H1 (cell line): ENCODE measurements around the gene TWF2. TPM values are rescaled to one million over a fixed set of nuclear protein-coding genes. Genes with fewer than 3 reads are reported as not detected.

ENCODE experiments used
- CTCF ChIA-PET: fragments of 300-600 bp; sonication (Branson Sonifier 250); formaldehyde crosslinking; loops from one replicate; lab custom pipeline; 2021; ENCODE audit not compliant: partially characterized antibody; lab: Charles Lee
- POLR2A ChIA-PET: fragments of 300-600 bp; sonication (Branson Sonifier 250); formaldehyde crosslinking; loops from one replicate; lab custom pipeline; 2021; ENCODE audit warnings: inconsistent platforms; ENCODE audit not compliant: partially characterized antibody; lab: Charles Lee
- DNase-seq, 2 experiments: peaks; one replicate each; pipeline versions ENCODE4 v3.0.0 to v3.0.0-alpha.2; 2010 to 2022; ENCODE audit warnings: low spot score in 2 of 2, low read depth in 1 of 2, mixed read lengths in 1 of 2
- FAIRE-seq: peaks from 2 replicates; lab custom pipeline; 2011; peaks lifted over from hg19 to GRCh38; lab: Jason Lieb, UNC
- H2AFZ ChIP-seq: 2 replicates; pipeline ENCODE4 v1.8.1; 2012; ENCODE audit warnings: low read length, inconsistent platforms
- H2AK5ac ChIP-seq: 2 replicates; pipeline ENCODE4 v1.6.1; 2013; ENCODE audit warnings: low read depth, low read length
- H2BK120ac ChIP-seq: replicated peaks from 2 replicates; pipeline ENCODE3; 2013; ENCODE audit warnings: low read depth, low read length, inconsistent platforms
- H2BK12ac ChIP-seq: 2 replicates; pipeline ENCODE4 v1.6.1; 2013; ENCODE audit warnings: low read depth, low read length
- H2BK15ac ChIP-seq: 2 replicates; pipeline ENCODE4 v1.6.1; 2013; ENCODE audit warnings: low read length
- H2BK20ac ChIP-seq: 2 replicates; pipeline ENCODE4 v1.6.1; 2013; ENCODE audit warnings: low read length
- H2BK5ac ChIP-seq: 2 replicates; pipeline ENCODE4 v1.6.1; 2013; ENCODE audit warnings: low read depth, low read length
- H3K14ac ChIP-seq: 2 replicates; pipeline ENCODE4 v1.6.1; 2013; ENCODE audit warnings: inconsistent platforms; ENCODE audit not compliant: insufficient read length
- H3K18ac ChIP-seq: 2 replicates; pipeline ENCODE4 v1.6.1; 2013; ENCODE audit warnings: low read length; ENCODE audit errors: extremely low read depth
- H3K23ac ChIP-seq: 2 replicates; pipeline ENCODE4 v1.6.1; 2013; ENCODE audit warnings: inconsistent platforms; ENCODE audit not compliant: insufficient read length
- H3K23me2 ChIP-seq: 2 replicates; pipeline ENCODE4 v1.6.1; 2013; ENCODE audit warnings: low read depth, low read length
- H3K27ac ChIP-seq: 2 replicates; pipeline ENCODE4 v1.6.1; 2011; ENCODE audit warnings: low read depth, low read length, inconsistent platforms
- H3K27me3 ChIP-seq, 4 experiments: replicated peaks in 1 of 4; 1 replicate in 1 of 4; 2 replicates in 3 of 4; pipeline versions ENCODE4 v1.6.1 to v1.8.1; 2011 to 2013; ENCODE audit warnings: low read length in 3 of 4, mild to moderate bottlenecking in 3 of 4, inconsistent platforms in 2 of 4, mixed read lengths in 2 of 4, moderate library complexity in 1 of 4; ENCODE audit not compliant: control insufficient read depth in 3 of 4, insufficient read depth in 3 of 4; ENCODE audit errors: extremely low read depth in 1 of 4
- H3K36me3 ChIP-seq, 4 experiments: 2 replicates each; pipeline versions ENCODE4 v1.6.1 to v1.8.1; 2011 to 2013; ENCODE audit warnings: mild to moderate bottlenecking in 4 of 4, low read length in 3 of 4, moderate library complexity in 2 of 4, control low read depth in 1 of 4, inconsistent platforms in 1 of 4; ENCODE audit not compliant: insufficient read depth in 4 of 4, control insufficient read depth in 2 of 4
- H3K4ac ChIP-seq: replicated peaks from 2 replicates; pipeline ENCODE3; 2013; ENCODE audit warnings: low read length, low read depth, mixed read lengths, inconsistent platforms; ENCODE audit not compliant: insufficient read length
- H3K4me1 ChIP-seq, 4 experiments: replicated peaks in 1 of 4; 1 replicate in 1 of 4; 2 replicates in 3 of 4; pipeline versions ENCODE4 v1.6.1 to v1.8.1; 2011 to 2013; ENCODE audit warnings: low read length in 3 of 4, inconsistent platforms in 2 of 4, mixed read lengths in 1 of 4; ENCODE audit not compliant: insufficient read depth in 4 of 4, control insufficient read depth in 3 of 4
- H3K4me2 ChIP-seq, 2 experiments: 2 replicates each; pipeline versions ENCODE4 v1.6.1 to v1.8.1; 2011 to 2013; ENCODE audit warnings: low read depth in 2 of 2, low read length in 2 of 2, control low read depth in 1 of 2, inconsistent platforms in 1 of 2, mild to moderate bottlenecking in 1 of 2; ENCODE audit not compliant: insufficient read depth in 1 of 2
- H3K4me3 ChIP-seq, 4 experiments: fragments of 200-600, 300-600 bp in 1 of 4; sonication (generic), shearing (Covaris generic), sonication (Bioruptor Twin) in 1 of 4; 2 replicates each; pipeline versions ENCODE4 v1.5.1 to v1.8.1; 2011 to 2016; ENCODE audit warnings: low read length in 4 of 4, low read depth in 3 of 4, control low read depth in 2 of 4, inconsistent platforms in 2 of 4, mild to moderate bottlenecking in 2 of 4, mixed read lengths in 1 of 4, moderate library complexity in 1 of 4; ENCODE audit not compliant: insufficient read depth in 2 of 4; ENCODE audit errors: extremely low read depth in 1 of 4
- H3K56ac ChIP-seq: replicated peaks from 2 replicates; pipeline ENCODE3; 2013; ENCODE audit warnings: low read depth, mild to moderate bottlenecking, mixed read lengths, low read length, inconsistent platforms; ENCODE audit not compliant: insufficient read length
- H3K79me1 ChIP-seq: 2 replicates; pipeline ENCODE4 v1.6.1; 2013; ENCODE audit warnings: low read depth, low read length, control low read depth
- H3K79me2 ChIP-seq, 2 experiments: 2 replicates each; pipeline versions ENCODE4 v1.6.1 to v1.8.1; 2012 to 2013; ENCODE audit warnings: low read length in 2 of 2, mild to moderate bottlenecking in 2 of 2, inconsistent platforms in 1 of 2; ENCODE audit not compliant: insufficient read depth in 2 of 2, control insufficient read depth in 1 of 2
- H3K9ac ChIP-seq, 4 experiments: replicated peaks in 1 of 4; 1 replicate in 1 of 4; 2 replicates in 3 of 4; pipeline versions ENCODE4 v1.6.1 to v1.8.1; 2011 to 2013; ENCODE audit warnings: low read depth in 3 of 4, low read length in 3 of 4, control low read depth in 2 of 4, mild to moderate bottlenecking in 2 of 4, moderate library complexity in 2 of 4, inconsistent platforms in 1 of 4; ENCODE audit errors: extremely low read depth in 1 of 4
- H3K9me3 ChIP-seq, 2 experiments: 2 replicates each; pipeline versions ENCODE4 v1.6.1 to v1.8.1; 2012 to 2013; ENCODE audit warnings: mild to moderate bottlenecking in 2 of 2, moderate library complexity in 2 of 2, control low read depth in 1 of 2, inconsistent platforms in 1 of 2, low read depth in 1 of 2, low read length in 1 of 2, mixed read lengths in 1 of 2; ENCODE audit not compliant: insufficient read depth in 2 of 2
- H4K20me1 ChIP-seq, 2 experiments: replicated peaks in 1 of 2; 2 replicates each; pipeline versions ENCODE3 to v1.8.1; 2011 to 2013; ENCODE audit warnings: inconsistent platforms in 2 of 2, low read length in 2 of 2, mild to moderate bottlenecking in 1 of 2; ENCODE audit not compliant: insufficient read depth in 2 of 2, control insufficient read depth in 1 of 2
- H4K5ac ChIP-seq: 2 replicates; pipeline ENCODE4 v1.6.1; 2013; ENCODE audit warnings: low read length, low read depth, mixed read lengths, inconsistent platforms; ENCODE audit not compliant: insufficient read length
- H4K8ac ChIP-seq: 2 replicates; pipeline ENCODE4 v1.8.0; 2013; ENCODE audit warnings: mild to moderate bottlenecking, moderate library complexity, low read length, inconsistent platforms; ENCODE audit not compliant: insufficient read depth; ENCODE audit errors: extremely low read depth
- H4K91ac ChIP-seq: replicated peaks from 2 replicates; pipeline ENCODE3; 2013; ENCODE audit warnings: low read length, mixed read lengths, inconsistent platforms; ENCODE audit not compliant: insufficient read length
- BACH1 ChIP-seq: IDR thresholded peaks from 2 replicates; pipeline ENCODE4 v1.6.1; 2012; ENCODE audit warnings: low read length, improper control_type of control experiment
- CBX8 ChIP-seq: fragments of 300-800, 300-1000 bp; sonication (generic); IDR thresholded peaks from 2 replicates; pipeline ENCODE4 v1.7.1; 2016; ENCODE audit warnings: low read depth, low read length, borderline replicate concordance
- CTCF ChIP-seq, 3 experiments: IDR thresholded peaks; 1 replicate in 2 of 3; 2 replicates in 1 of 3; pipeline versions ENCODE4 v1.5.1 to v1.6.1; 2011; ENCODE audit warnings: low read length in 3 of 3, mild to moderate bottlenecking in 3 of 3, inconsistent platforms in 2 of 3, low read depth in 1 of 3, moderate library complexity in 1 of 3; ENCODE audit not compliant: insufficient read depth in 1 of 3; ENCODE audit errors: control extremely low read depth in 1 of 3
- FOSL1 ChIP-seq: IDR thresholded peaks from 2 replicates; pipeline ENCODE4 v1.6.1; 2011; ENCODE audit warnings: mild to moderate bottlenecking, low read depth, low read length, moderate library complexity; ENCODE audit not compliant: insufficient read depth
- GTF2F1 ChIP-seq: IDR thresholded peaks from 2 replicates; pipeline ENCODE4 v1.6.1; 2012; ENCODE audit warnings: low read depth, low read length, improper control_type of control experiment, borderline replicate concordance
- SIN3A ChIP-seq, 2 experiments: IDR thresholded peaks in 1 of 2; conservative IDR thresholded peaks in 1 of 2; 2 replicates each; pipeline ENCODE4 v1.6.1; 2011 to 2012; ENCODE audit warnings: low read length in 2 of 2, improper control_type of control experiment in 1 of 2, low read depth in 1 of 2, mild to moderate bottlenecking in 1 of 2
- SUZ12 ChIP-seq: fragments of 200-600 bp; sonication (generic); IDR thresholded peaks from 2 replicates; pipeline ENCODE4 v1.6.1; 2012; ENCODE audit warnings: mild to moderate bottlenecking, inconsistent platforms, low read length, moderate library complexity, mixed read lengths
- ZNF274 ChIP-seq: IDR thresholded peaks from 2 replicates; pipeline ENCODE4 v1.7.0; 2012; ENCODE audit warnings: low read length, borderline replicate concordance; ENCODE audit errors: extremely low read depth
- WGBS, 2 experiments: shearing (Covaris generic) in 1 of 2; methylation state at CpG; one replicate each; pipeline versions ENCODE4 v1.1.6 to v1.1.7; 2013 to 2015; ENCODE audit warnings: low lambda C conversion rate in 2 of 2, mixed read lengths in 2 of 2, inconsistent platforms in 1 of 2, low coverage in 1 of 2, missing lambda C conversion rate in 1 of 2; ENCODE audit not compliant: insufficient replicate concordance in 2 of 2, insufficient coverage in 1 of 2, insufficient read length in 1 of 2; ENCODE audit errors: extremely low coverage in 1 of 2, missing lambda C conversion rate in 1 of 2; 5-methylcytosine and 5-hydroxymethylcytosine counted together
- polyA plus RNA-seq, 7 experiments: library from polyadenylated mRNA; depleted of rRNA in 3 of 7; stranded (reverse) in 5 of 7; unstranded in 2 of 7; fragments of >200 nt in 5 of 7; fragments of 200-250 nt in 2 of 7; gene quantifications; 1 replicate in 5 of 7; 2 replicates in 1 of 7; 4 replicates in 1 of 7; pipeline versions ENCODE4 v1.2.1 to v1.2.3, GENCODE V29; 2011 to 2013; ENCODE audit warnings: missing spikeins in 2 of 7, mixed read lengths in 2 of 7
- total RNA-seq: library from RNA; stranded (reverse); fragmentation: NEBNext Ultra II Directional; extraction: Animal tissue kit (Norgen Biotek cat#: 25700); gene quantifications from 2 replicates; pipeline ENCODE4 v1.2.1, GENCODE V29; 2021

Gene TWF2
- total and polyA plus RNA-seq, 2 of the 8 experiments (the other 6 are each of a cell fraction or from before 2014, with no cell fraction given) = 65.2 to 90.4 TPM

GRCh38 chr3:52250122-52250521 lies 11.2 kb upstream of the TWF2 start:
- Histone ChIP-seq H3K36me3 (peaks cover 2 to 39% (median 10%) of the 10 kb centered on the region in 4 experiments; a peak in 5 of 8 replicates), H4K8ac (no peak overlapping the region), H3K27ac (no peak overlapping the region), H2AK5ac (no peak overlapping the region), H2BK12ac (no peak overlapping the region), H3K23ac (no peak overlapping the region), H4K20me1 (peaks cover 5 to 22% of the 10 kb centered on the region in 2 experiments), H2BK120ac (no peak overlapping the region), H3K56ac (no peak overlapping the region), H4K5ac (no peak overlapping the region), H4K91ac (no peak overlapping the region), H3K79me1 (no peaks in the 10 kb centered on the region), H3K27me3 (peaks cover 4 to 20% (median 13%) of the 10 kb centered on the region in 4 experiments; a peak in 6 of 7 replicates), H3K14ac (no peak overlapping the region), H3K4me1 (peaks cover 0 to 10% (median 7%) of the 10 kb centered on the region in 4 experiments; a peak in 6 of 7 replicates), H3K4ac (no peak overlapping the region), H2BK15ac (no peak overlapping the region), H2BK20ac (no peak overlapping the region), H3K9me3 (no peaks in the 10 kb centered on the region), H3K9ac (no peak overlapping the region), H2AFZ (no peak overlapping the region), H3K18ac (no peak overlapping the region), H2BK5ac (no peak overlapping the region), H3K4me2 (no peak overlapping the region), H3K23me2 (peaks cover 10% of the 10 kb centered on the region), H3K79me2 (no peaks in the 10 kb centered on the region), H3K4me3 (no peak overlapping the region)
- CTCF ChIA-PET = interaction anchor here (1.0 to 17.7 kb wide), 7 partner anchors 10 to 139 kb away, joined by 3 to 126 read pairs (median 14); no protein-coding TSS in a partner anchor
- 83% methylated on average over 1 of the region's 1 CpG; no CpG with 5 or more reads in 1 of the 2 experiments for WGBS, 2 experiments
- FAIRE-seq (no peak), DNase-seq (no peak)
- POLR2A ChIA-PET = interaction anchor here (1.0 to 3.8 kb wide), 6 partner anchors 10 to 33 kb away, joined by 3 to 25 read pairs (median 7); partner anchors contain the start of genes TWF2 and WDR82
- TF ChIP-seq CTCF (IDR thresholded peaks at IDR 0.05; ENCODE audit: control extremely low read depth in 1 of 3, insufficient read depth in 1 of 3, low read depth in 1 of 3, low read length in 3 of 3) (no peak), SIN3A (conservative IDR thresholded peaks at IDR 0.05 in 1 of 2, IDR thresholded peaks at IDR 0.05 in 1 of 2; ENCODE audit: low read depth in 1 of 2, low read length in 2 of 2) (no peak), GTF2F1 (no peak), SUZ12 (no peak), BACH1 (no peak), FOSL1 (no peak), ZNF274 (no peak), CBX8 (no peak)
